ENCODE data around the gene MAPK8IP3.

MAPK8IP3 gene

GRCh38 chr16:1723450-1724147 lies 17.6 kb downstream of the MAPK8IP3 start:
- no peak overlapping the region for H4K8ac ChIP-seq (ENCODE audit: low read length)
- H2BK12ac ChIP-seq (ENCODE audit: low read length in 2 of 2) = no peak overlapping the region
- peak overlapping the region; percentile 62 for H2BK120ac ChIP-seq (ENCODE audit: low read depth, low read length)
- H2AFZ ChIP-seq (ENCODE audit: low read depth, low read length) = no peak overlapping the region
- H2BK15ac ChIP-seq (ENCODE audit: low read depth, poor library complexity, severe bottlenecking) = peak overlapping the region; percentile 38
- H2AK5ac ChIP-seq (ENCODE audit: low read length, severe bottlenecking) = peak overlapping the region; percentile 17
- peaks cover 36% of the 10 kb centered on the region for H3K79me1 ChIP-seq (replicated peaks; ENCODE audit: low read length, poor library complexity, severe bottlenecking)
- H3K4me1 ChIP-seq (ENCODE audit: control insufficient read depth, insufficient read depth, low read depth, low read length) = peaks cover 19% of the 10 kb centered on the region
- H3K27me3 ChIP-seq (ENCODE audit: control insufficient read depth in 1 of 2, insufficient read depth in 1 of 2, low read length in 2 of 2) = no peaks in the 10 kb centered on the region
- DNase-seq = peak; percentile 56
- H3K36me3 ChIP-seq (ENCODE audit: control insufficient read depth in 1 of 2, insufficient read depth in 2 of 2, low read depth in 1 of 2, low read length in 2 of 2) = peaks cover 30 to 38% of the 10 kb centered on the region in 2 experiments
- no peaks in the 10 kb centered on the region for H3K9me3 ChIP-seq (ENCODE audit: control insufficient read depth, low read length)
- no peak overlapping the region for H3K18ac ChIP-seq (ENCODE audit: low read depth in 1 of 2, low read length in 2 of 2)
- 55% methylated on average over 5 of the region's 6 CpGs for WGBS
- H3K4ac ChIP-seq (ENCODE audit: low read depth in 1 of 2, low read length in 2 of 2) = no peak overlapping the region
- H3K23ac ChIP-seq (ENCODE audit: low read length in 2 of 2) = no peak overlapping the region
- peak overlapping the region; percentile 39 for H3K9ac ChIP-seq (ENCODE audit: low read length)
- H3K4me3 ChIP-seq (ENCODE audit: insufficient read depth in 1 of 2, low read depth in 1 of 2, low read length in 2 of 2) = no peak overlapping the region
- no peak overlapping the region for H2BK5ac ChIP-seq (ENCODE audit: low read depth, low read length, poor library complexity, severe bottlenecking)
- peak overlapping the region; percentile 52 for H3K27ac ChIP-seq (ENCODE audit: low read length, poor library complexity, severe bottlenecking)
- no peak overlapping the region for H4K91ac ChIP-seq (ENCODE audit: low read length)
- no peak overlapping the region for H3K4me2 ChIP-seq (ENCODE audit: low read length, poor library complexity, severe bottlenecking)
- H3K14ac ChIP-seq (ENCODE audit: low read length in 2 of 2) = no peak overlapping the region

GRCh38 chr16:1724491-1724890 lies 18.5 kb downstream of the MAPK8IP3 start:
- Histone ChIP-seq H3K4me3 (ENCODE audit: insufficient read depth in 1 of 2, low read depth in 1 of 2, low read length in 2 of 2) (no peak overlapping the region), H2BK15ac (ENCODE audit: low read depth, poor library complexity, severe bottlenecking) (no peak overlapping the region), H3K27ac (ENCODE audit: low read length, poor library complexity, severe bottlenecking) (no peak overlapping the region), H3K23ac (ENCODE audit: low read length in 2 of 2) (no peak overlapping the region), H3K79me1 (replicated peaks; ENCODE audit: low read length, poor library complexity, severe bottlenecking) (peaks cover 41% of the 10 kb centered on the region), H2AFZ (ENCODE audit: low read depth, low read length) (no peak overlapping the region), H3K9me3 (ENCODE audit: control insufficient read depth, low read length) (no peaks in the 10 kb centered on the region), H3K4me2 (ENCODE audit: low read length, poor library complexity, severe bottlenecking) (no peak overlapping the region), H2AK5ac (ENCODE audit: low read length, severe bottlenecking) (no peak overlapping the region), H3K9ac (ENCODE audit: low read length) (no peak overlapping the region), H3K4me1 (ENCODE audit: control insufficient read depth, insufficient read depth, low read depth, low read length) (peaks cover 15% of the 10 kb centered on the region), H3K14ac (ENCODE audit: low read length in 2 of 2) (no peak overlapping the region), H2BK5ac (ENCODE audit: low read depth, low read length, poor library complexity, severe bottlenecking) (no peak overlapping the region), H3K36me3 (ENCODE audit: control insufficient read depth in 1 of 2, insufficient read depth in 2 of 2, low read depth in 1 of 2, low read length in 2 of 2) (peaks cover 36 to 47% of the 10 kb centered on the region in 2 experiments), H3K18ac (ENCODE audit: low read depth in 1 of 2, low read length in 2 of 2) (no peak overlapping the region), H3K4ac (ENCODE audit: low read depth in 1 of 2, low read length in 2 of 2) (no peak overlapping the region), H4K91ac (ENCODE audit: low read length) (no peak overlapping the region), H2BK120ac (ENCODE audit: low read depth, low read length) (no peak overlapping the region), H3K27me3 (ENCODE audit: control insufficient read depth in 1 of 2, insufficient read depth in 1 of 2, low read length in 2 of 2) (no peaks in the 10 kb centered on the region), H4K8ac (ENCODE audit: low read length) (no peak overlapping the region), H2BK12ac (ENCODE audit: low read length in 2 of 2) (no peak overlapping the region)
- WGBS = 93% methylated on average over 12 of the region's 12 CpGs
- no peak for DNase-seq

GRCh38 chr16:1726661-1727502 lies 20.9 kb downstream of the MAPK8IP3 start:
- no peak overlapping the region for H2AK5ac ChIP-seq (ENCODE audit: low read length, severe bottlenecking)
- no peak overlapping the region for H3K4ac ChIP-seq (ENCODE audit: low read depth in 1 of 2, low read length in 2 of 2)
- no peak overlapping the region for H3K23ac ChIP-seq (ENCODE audit: low read length in 2 of 2)
- no peak overlapping the region for H3K27ac ChIP-seq (ENCODE audit: low read length, poor library complexity, severe bottlenecking)
- H3K4me1 ChIP-seq (ENCODE audit: control insufficient read depth, insufficient read depth, low read depth, low read length) = peaks cover 9% of the 10 kb centered on the region
- no peak overlapping the region for H3K9ac ChIP-seq (ENCODE audit: low read length)
- H2BK5ac ChIP-seq (ENCODE audit: low read depth, low read length, poor library complexity, severe bottlenecking) = no peak overlapping the region
- no peaks in the 10 kb centered on the region for H3K27me3 ChIP-seq (ENCODE audit: control insufficient read depth in 1 of 2, insufficient read depth in 1 of 2, low read length in 2 of 2)
- H2BK15ac ChIP-seq (ENCODE audit: low read depth, poor library complexity, severe bottlenecking) = no peak overlapping the region
- H2AFZ ChIP-seq (ENCODE audit: low read depth, low read length) = no peak overlapping the region
- H4K91ac ChIP-seq (ENCODE audit: low read length) = no peak overlapping the region
- no peak overlapping the region for H3K4me2 ChIP-seq (ENCODE audit: low read length, poor library complexity, severe bottlenecking)
- H3K4me3 ChIP-seq (ENCODE audit: insufficient read depth in 1 of 2, low read depth in 1 of 2, low read length in 2 of 2) = peak overlapping the region in 1 of 2 experiments; percentile 17
- no peaks in the 10 kb centered on the region for H3K9me3 ChIP-seq (ENCODE audit: control insufficient read depth, low read length)
- H4K8ac ChIP-seq (ENCODE audit: low read length) = no peak overlapping the region
- WGBS = 98% methylated on average over 32 of the region's 32 CpGs
- H3K18ac ChIP-seq (ENCODE audit: low read depth in 1 of 2, low read length in 2 of 2) = no peak overlapping the region
- no peak overlapping the region for H2BK120ac ChIP-seq (ENCODE audit: low read depth, low read length)
- DNase-seq = no peak
- H3K14ac ChIP-seq (ENCODE audit: low read length in 2 of 2) = no peak overlapping the region
- H3K79me1 ChIP-seq (replicated peaks; ENCODE audit: low read length, poor library complexity, severe bottlenecking) = peaks cover 46% of the 10 kb centered on the region
- no peak overlapping the region for H2BK12ac ChIP-seq (ENCODE audit: low read length in 2 of 2)
- H3K36me3 ChIP-seq (ENCODE audit: control insufficient read depth in 1 of 2, insufficient read depth in 2 of 2, low read depth in 1 of 2, low read length in 2 of 2) = peaks cover 49 to 61% of the 10 kb centered on the region in 2 experiments

Data from mesenchymal stem cell (in vitro differentiated cells and primary cell).